Panc1 (cell line): ENCODE results near the gene APOL2.
"Not testable (repeated sequence)": the region's sequence is repeated elsewhere in the genome, so short reads cannot be mapped to it uniquely, and the experiment has no call there.

ENCODE experiments used
- CTCF ChIP-seq: fragments of 450-650 bp; IDR thresholded peaks from 2 replicates; pipeline ENCODE4 v1.5.1; 2017; ENCODE audit warnings: mild to moderate bottlenecking
- POLR2AphosphoS5 ChIP-seq: IDR thresholded peaks from 2 replicates; pipeline ENCODE4 v1.6.1; 2012; ENCODE audit warnings: mild to moderate bottlenecking, low read depth, low read length, moderate library complexity
- REST ChIP-seq, 2 experiments: IDR thresholded peaks; 2 replicates each; pipeline ENCODE4 v1.6.1; 2011 to 2012; ENCODE audit warnings: low read depth in 2 of 2, control low read depth in 1 of 2, low read length in 1 of 2, mild to moderate bottlenecking in 1 of 2, moderate library complexity in 1 of 2; ENCODE audit not compliant: insufficient read depth in 1 of 2
- SIN3A ChIP-seq: IDR thresholded peaks from 2 replicates; pipeline ENCODE4 v1.6.1; 2012; ENCODE audit warnings: low read depth, mild to moderate bottlenecking, low read length, moderate library complexity, borderline replicate concordance; ENCODE audit not compliant: insufficient read depth
- TCF7L2 ChIP-seq: IDR thresholded peaks from 2 replicates; pipeline ENCODE4 v1.6.1; 2011; ENCODE audit warnings: mild to moderate bottlenecking, low read depth, low read length, inconsistent platforms

DNA sequence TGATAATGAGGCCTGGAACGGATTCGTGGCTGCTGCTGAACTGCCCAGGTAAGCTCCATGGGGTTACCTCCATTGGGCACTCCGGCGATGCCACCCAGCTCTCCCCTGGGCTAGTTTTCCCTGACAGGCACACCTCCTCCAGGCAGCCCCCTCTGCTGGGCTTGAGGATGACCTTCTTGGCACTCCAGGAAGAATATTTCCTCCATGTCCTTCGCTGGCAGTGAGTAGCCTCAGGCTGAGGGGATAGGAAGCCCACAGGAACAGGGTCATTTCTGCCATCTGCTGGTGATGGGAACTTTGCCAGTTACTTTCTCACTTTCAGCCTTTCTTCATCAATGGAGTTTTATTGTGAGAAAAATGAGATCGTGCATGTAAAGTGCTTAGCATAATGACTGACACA, 22.3 kb upstream of the APOL2 start:
- TF ChIP-seq CTCF; POLR2AphosphoS5; TCF7L2; SIN3A; REST (IDR thresholded peaks at IDR 0.05; ENCODE audit: insufficient read depth in 1 of 2, low read depth in 2 of 2, low read length in 1 of 2): not testable (repeated sequence)
